B cell (primary cell): ENCODE measurements around the gene CCDC92B.

Source experiments
- EZH2 ChIP-seq: IDR thresholded peaks from 2 replicates; pipeline ENCODE4 v1.6.1; 2012; ENCODE audit warnings: borderline replicate concordance, low read depth, mild to moderate bottlenecking, moderate library complexity, low read length; ENCODE audit not compliant: insufficient read depth, poor library complexity, severe bottlenecking
- TF ChIP-seq, protein P1 (sequence below): fragments of 200-600 bp; IDR thresholded peaks from one replicate; pipeline ENCODE4 v1.8.0; 2022; ENCODE audit warnings: antibody characterized with exemption, mild to moderate bottlenecking

DNA sequence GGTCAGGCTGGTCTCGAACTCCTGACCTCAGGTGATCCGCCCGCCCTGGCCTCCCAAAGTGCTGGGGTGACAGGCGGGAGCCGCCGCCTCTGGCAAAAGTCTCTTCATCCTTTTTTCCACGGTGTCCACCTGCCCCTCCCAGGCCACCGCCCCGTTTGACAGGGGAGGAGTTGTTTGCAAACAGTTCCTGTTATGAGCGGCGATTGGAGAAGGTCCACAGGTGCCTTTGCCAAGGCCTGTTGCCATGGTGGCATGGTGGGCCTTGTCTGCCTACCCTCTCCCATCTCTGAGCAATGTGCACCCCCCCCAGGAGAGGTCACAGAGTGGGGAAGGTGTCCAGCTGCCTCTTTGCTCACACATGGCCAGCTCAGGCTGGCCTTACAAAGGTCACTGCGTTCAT lies 30.8 kb upstream of the CCDC92B start:
- TF ChIP-seq, protein P1, sequence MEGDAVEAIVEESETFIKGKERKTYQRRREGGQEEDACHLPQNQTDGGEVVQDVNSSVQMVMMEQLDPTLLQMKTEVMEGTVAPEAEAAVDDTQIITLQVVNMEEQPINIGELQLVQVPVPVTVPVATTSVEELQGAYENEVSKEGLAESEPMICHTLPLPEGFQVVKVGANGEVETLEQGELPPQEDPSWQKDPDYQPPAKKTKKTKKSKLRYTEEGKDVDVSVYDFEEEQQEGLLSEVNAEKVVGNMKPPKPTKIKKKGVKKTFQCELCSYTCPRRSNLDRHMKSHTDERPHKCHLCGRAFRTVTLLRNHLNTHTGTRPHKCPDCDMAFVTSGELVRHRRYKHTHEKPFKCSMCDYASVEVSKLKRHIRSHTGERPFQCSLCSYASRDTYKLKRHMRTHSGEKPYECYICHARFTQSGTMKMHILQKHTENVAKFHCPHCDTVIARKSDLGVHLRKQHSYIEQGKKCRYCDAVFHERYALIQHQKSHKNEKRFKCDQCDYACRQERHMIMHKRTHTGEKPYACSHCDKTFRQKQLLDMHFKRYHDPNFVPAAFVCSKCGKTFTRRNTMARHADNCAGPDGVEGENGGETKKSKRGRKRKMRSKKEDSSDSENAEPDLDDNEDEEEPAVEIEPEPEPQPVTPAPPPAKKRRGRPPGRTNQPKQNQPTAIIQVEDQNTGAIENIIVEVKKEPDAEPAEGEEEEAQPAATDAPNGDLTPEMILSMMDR, result no peak
- TF ChIP-seq EZH2, result no peak
